RWPE1 (cell line): ENCODE data around the gene PARD6G.

ENCODE experiments used
- CTCF ChIA-PET: fragments of 350-600 bp; sonication (Branson Sonifier 250); formaldehyde crosslinking; extraction: SDS; loops from one replicate; lab custom pipeline; 2021; lab: Yijun Ruan, JAX
- POLR2A ChIA-PET: fragments of 400-600 bp; formaldehyde crosslinking; extraction: SDS; loops from one replicate; lab custom pipeline; 2020; ENCODE audit warnings: antibody characterized with exemption; ENCODE audit not compliant: low non-redundant PET; lab: Yijun Ruan, JAX
- DNase-seq: peaks from one replicate; pipeline ENCODE4 v3.0.0; 2012; ENCODE audit warnings: low spot score
- H3K27ac ChIP-seq: fragments of 450-650 bp; 2 replicates; pipeline ENCODE4 v1.5.1; 2017
- TF ChIP-seq, protein P1 (sequence below): fragments of 450-650 bp; conservative IDR thresholded peaks from 2 replicates; pipeline ENCODE4 v1.5.1; 2017; ENCODE audit warnings: low read depth, mild to moderate bottlenecking

Gene PARD6G

DNA sequence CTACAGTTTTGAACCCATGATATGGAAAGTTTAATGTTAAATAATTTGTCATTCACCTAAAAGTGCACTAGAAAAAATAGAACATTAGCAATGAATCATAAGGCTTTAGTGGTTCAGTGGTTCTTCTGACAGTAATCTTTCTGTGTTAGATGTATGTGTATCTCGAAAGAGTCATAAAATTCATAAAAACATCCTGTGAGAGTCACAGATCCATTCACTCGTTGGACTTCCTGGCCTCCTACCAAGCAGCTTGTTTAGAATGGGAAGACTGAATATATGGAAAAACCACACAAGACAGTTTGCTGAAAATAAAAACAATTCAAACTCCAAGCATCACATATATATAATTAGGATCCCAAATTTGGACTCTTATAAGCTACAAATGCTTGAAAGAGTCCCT is 103.4 kb downstream of the PARD6G start:
- no peak overlapping the region for H3K27ac ChIP-seq
- ChIA-PET POLR2A (no interaction called here), CTCF (interaction anchor here (0.6 kb wide), 1 partner anchor 60 kb away, joined by 4 read pairs; no protein-coding TSS in a partner anchor)
- TF ChIP-seq, protein P1, sequence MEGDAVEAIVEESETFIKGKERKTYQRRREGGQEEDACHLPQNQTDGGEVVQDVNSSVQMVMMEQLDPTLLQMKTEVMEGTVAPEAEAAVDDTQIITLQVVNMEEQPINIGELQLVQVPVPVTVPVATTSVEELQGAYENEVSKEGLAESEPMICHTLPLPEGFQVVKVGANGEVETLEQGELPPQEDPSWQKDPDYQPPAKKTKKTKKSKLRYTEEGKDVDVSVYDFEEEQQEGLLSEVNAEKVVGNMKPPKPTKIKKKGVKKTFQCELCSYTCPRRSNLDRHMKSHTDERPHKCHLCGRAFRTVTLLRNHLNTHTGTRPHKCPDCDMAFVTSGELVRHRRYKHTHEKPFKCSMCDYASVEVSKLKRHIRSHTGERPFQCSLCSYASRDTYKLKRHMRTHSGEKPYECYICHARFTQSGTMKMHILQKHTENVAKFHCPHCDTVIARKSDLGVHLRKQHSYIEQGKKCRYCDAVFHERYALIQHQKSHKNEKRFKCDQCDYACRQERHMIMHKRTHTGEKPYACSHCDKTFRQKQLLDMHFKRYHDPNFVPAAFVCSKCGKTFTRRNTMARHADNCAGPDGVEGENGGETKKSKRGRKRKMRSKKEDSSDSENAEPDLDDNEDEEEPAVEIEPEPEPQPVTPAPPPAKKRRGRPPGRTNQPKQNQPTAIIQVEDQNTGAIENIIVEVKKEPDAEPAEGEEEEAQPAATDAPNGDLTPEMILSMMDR = no peak
- no peak for DNase-seq

DNA sequence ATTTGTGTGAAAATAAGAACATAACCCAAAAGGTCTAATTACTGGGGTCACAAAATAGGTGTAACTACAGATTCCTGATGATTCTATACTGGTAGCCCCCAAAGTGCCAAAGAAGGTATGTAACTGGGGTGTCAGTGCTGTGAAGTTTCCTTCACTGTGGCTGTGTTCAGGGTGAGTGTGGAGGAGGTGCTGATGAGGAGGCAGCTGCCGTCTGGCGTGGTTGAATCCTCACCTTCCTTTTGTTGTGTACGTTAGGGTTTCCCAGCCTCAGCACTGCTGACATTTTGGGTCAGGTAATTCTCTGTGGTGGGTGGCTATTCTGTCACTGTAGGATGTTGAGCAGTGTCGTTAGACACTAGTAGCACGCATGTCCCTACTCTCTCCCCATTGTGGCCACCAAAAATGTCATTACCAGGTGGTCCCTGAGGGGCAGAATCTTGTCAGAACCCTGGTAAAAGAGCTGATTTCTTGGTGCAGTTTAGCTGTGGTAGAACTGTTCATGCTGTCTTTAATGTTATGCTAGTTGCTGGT is 106.8 kb downstream of the PARD6G start:
- H3K27ac ChIP-seq = no peak overlapping the region
- TF ChIP-seq, protein P1 = no peak
- no peak for DNase-seq
- POLR2A ChIA-PET = no interaction called here
- CTCF ChIA-PET = no interaction called here

DNA sequence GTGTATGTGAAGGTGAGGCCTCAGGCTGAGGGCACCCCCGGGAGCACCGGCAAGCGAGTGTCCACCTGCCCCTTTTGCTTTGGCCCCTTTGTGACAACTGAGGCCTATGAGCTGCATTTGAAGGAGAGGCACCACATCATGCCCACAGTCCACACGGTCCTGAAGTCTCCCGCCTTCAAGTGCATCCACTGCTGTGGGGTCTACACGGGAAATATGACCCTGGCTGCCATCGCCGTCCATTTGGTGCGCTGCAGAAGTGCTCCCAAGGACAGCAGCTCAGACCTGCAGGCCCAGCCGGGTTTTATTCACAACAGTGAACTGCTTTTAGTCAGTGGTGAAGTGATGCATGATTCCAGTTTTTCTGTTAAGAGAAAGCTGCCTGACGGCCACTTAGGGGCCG is 109.3 kb downstream of the PARD6G start:
- ChIA-PET POLR2A (no interaction called here), CTCF (no interaction called here)
- DNase-seq = no peak
- no peak overlapping the region for H3K27ac ChIP-seq
- TF ChIP-seq, protein P1 = no peak

DNA sequence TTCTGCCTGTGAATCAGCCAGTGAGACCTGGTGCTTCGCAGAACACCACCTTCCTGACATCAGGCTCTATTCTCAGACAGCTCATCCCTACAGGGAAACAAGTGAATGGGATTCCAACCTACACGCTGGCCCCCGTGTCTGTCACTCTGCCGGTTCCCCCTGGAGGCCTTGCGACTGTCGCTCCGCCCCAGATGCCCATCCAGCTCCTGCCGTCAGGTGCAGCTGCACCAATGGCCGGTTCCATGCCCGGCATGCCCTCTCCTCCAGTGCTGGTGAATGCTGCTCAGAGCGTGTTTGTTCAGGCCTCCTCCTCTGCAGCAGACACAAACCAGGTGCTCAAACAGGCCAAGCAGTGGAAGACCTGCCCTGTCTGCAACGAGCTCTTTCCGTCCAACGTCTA is 110.2 kb downstream of the PARD6G start:
- DNase-seq = no peak
- CTCF ChIA-PET = no interaction called here
- TF ChIP-seq, protein P1 = no peak
- POLR2A ChIA-PET = no interaction called here
- no peak overlapping the region for H3K27ac ChIP-seq

DNA sequence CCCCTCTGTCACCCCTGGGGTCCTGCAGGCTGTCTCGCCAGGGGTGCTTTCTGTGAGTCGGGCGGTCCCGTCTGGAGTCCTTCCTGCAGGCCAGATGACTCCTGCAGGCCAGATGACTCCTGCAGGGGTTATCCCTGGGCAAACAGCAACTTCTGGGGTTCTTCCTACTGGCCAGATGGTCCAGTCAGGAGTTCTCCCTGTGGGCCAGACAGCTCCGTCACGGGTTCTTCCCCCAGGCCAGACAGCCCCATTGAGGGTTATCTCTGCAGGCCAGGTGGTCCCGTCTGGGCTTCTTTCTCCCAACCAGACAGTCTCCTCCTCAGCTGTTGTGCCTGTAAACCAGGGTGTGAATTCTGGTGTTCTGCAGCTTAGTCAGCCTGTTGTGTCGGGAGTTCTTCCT is 110.6 kb downstream of the PARD6G start:
- ChIA-PET CTCF (no interaction called here), POLR2A (no interaction called here)
- TF ChIP-seq, protein P1 = no peak
- no peak overlapping the region for H3K27ac ChIP-seq
- DNase-seq = no peak

DNA sequence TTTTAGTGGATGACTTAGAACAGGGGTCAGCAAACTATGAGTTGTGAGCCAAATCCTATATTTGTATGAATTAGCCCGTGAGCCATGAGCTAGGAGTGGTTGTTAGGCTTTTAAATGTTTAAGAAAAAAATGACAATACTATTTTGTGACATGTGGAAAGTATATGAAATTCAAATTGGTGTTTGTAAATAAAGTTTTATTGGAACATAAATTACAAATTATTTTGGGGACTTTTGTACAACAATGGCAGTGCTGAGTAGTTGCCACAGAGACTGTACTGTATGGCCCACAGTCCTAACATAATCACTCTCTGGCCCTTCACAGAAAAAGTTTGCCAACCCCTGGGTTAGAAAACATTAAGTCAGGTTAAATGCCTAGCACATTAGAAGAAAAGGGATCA is 112.2 kb downstream of the PARD6G start:
- TF ChIP-seq, protein P1 = no peak
- DNase-seq = no peak
- POLR2A ChIA-PET = interaction anchor here (0.7 kb wide), 1 partner anchor 146 kb away, joined by 3 read pairs; no protein-coding TSS in a partner anchor
- CTCF ChIA-PET = no interaction called here
- H3K27ac ChIP-seq = no peak overlapping the region
